Neural cell (in vitro differentiated cells): Measurements from ENCODE around the gene IL18R1. TPM values are rescaled to one million over a fixed set of nuclear protein-coding genes. Genes with fewer than 3 reads are reported as not detected.

ENCODE experiments used
- H2AFZ ChIP-seq: fragments of 200-600, 300-800 bp; sonication (generic), shearing (Covaris generic); 2 replicates; pipeline ENCODE4 v1.6.0; 2014; ENCODE audit warnings: low read depth, mild to moderate bottlenecking, antibody characterized with exemption, low read length, moderate library complexity
- H3F3A ChIP-seq: fragments of 200-600 bp; shearing (Covaris generic); 2 replicates; pipeline ENCODE4 v1.6.1; 2016; ENCODE audit warnings: mild to moderate bottlenecking, moderate library complexity, mixed read lengths, antibody characterized with exemption, low read length; ENCODE audit not compliant: insufficient read depth, poor library complexity, severe bottlenecking
- H3K27ac ChIP-seq: fragments of 200-600, 300-800 bp; sonication (generic), shearing (Covaris generic); 2 replicates; pipeline ENCODE4 v1.5.1; 2014; ENCODE audit warnings: mild to moderate bottlenecking, low read length, moderate library complexity
- H3K27me3 ChIP-seq: fragments of 300-800, 200-600 bp; sonication (generic), shearing (Covaris generic); 2 replicates; pipeline ENCODE4 v1.6.0; 2014; ENCODE audit warnings: mild to moderate bottlenecking, low read depth, low read length, moderate library complexity; ENCODE audit not compliant: insufficient read depth
- H3K36me3 ChIP-seq: fragments of 300-800, 200-600 bp; sonication (generic), shearing (Covaris generic); 2 replicates; pipeline ENCODE4 v1.5.1; 2014; ENCODE audit warnings: mild to moderate bottlenecking, antibody characterized with exemption, low read length, moderate library complexity; ENCODE audit not compliant: insufficient read depth
- H3K4me2 ChIP-seq: fragments of 300-800, 200-600 bp; sonication (generic), shearing (Covaris generic); 2 replicates; pipeline ENCODE4 v1.6.0; 2014; ENCODE audit warnings: mild to moderate bottlenecking, low read length
- H3K4me3 ChIP-seq: fragments of 300-800, 200-600 bp; sonication (generic), shearing (Covaris generic); 2 replicates; pipeline ENCODE4 v1.5.1; 2014; ENCODE audit warnings: mild to moderate bottlenecking, low read length, moderate library complexity
- H3K79me2 ChIP-seq: fragments of 200-600 bp; shearing (Covaris generic); replicated peaks from 2 replicates; pipeline ENCODE4 v1.6.0; 2014; ENCODE audit warnings: mild to moderate bottlenecking, low read length, moderate library complexity; ENCODE audit not compliant: insufficient read depth
- H3K9ac ChIP-seq: fragments of 300-800, 200-600 bp; sonication (generic), shearing (Covaris generic); 2 replicates; pipeline ENCODE4 v1.6.1; 2016; ENCODE audit warnings: mild to moderate bottlenecking, low read length, mixed read lengths
- H3K9me2 ChIP-seq: fragments of 200-600 bp; shearing (Covaris generic); 2 replicates; pipeline ENCODE4 v1.6.1; 2016; ENCODE audit warnings: mild to moderate bottlenecking, low read length, mixed read lengths; ENCODE audit not compliant: insufficient read depth
- H3K9me3 ChIP-seq: fragments of 200-600, 300-800 bp; sonication (generic), shearing (Covaris generic); 2 replicates; pipeline ENCODE4 v1.6.1; 2016; ENCODE audit warnings: mild to moderate bottlenecking, mixed run types, low read length, moderate library complexity, mixed read lengths
- H4K20me1 ChIP-seq: fragments of 200-600 bp; shearing (Covaris generic); 2 replicates; pipeline ENCODE4 v1.6.1; 2016; ENCODE audit warnings: mild to moderate bottlenecking, mixed run types; ENCODE audit not compliant: insufficient read depth
- EP300 ChIP-seq: fragments of 450-650 bp; conservative IDR thresholded peaks from 2 replicates; pipeline ENCODE4 v1.6.1; 2014; ENCODE audit warnings: antibody characterized with exemption, mild to moderate bottlenecking, moderate library complexity; ENCODE audit not compliant: poor library complexity, severe bottlenecking
- EZH2 ChIP-seq: fragments of 200-600, 300-800 bp; shearing (Covaris generic), sonication (generic); IDR thresholded peaks from 2 replicates; pipeline ENCODE4 v1.6.1; 2014; ENCODE audit warnings: antibody characterized with exemption, low read length, borderline replicate concordance, mild to moderate bottlenecking; ENCODE audit not compliant: insufficient read depth, poor library complexity, severe bottlenecking
- MXI1 ChIP-seq: fragments of 450-650 bp; conservative IDR thresholded peaks from 2 replicates; pipeline ENCODE4 v1.6.1; 2014; ENCODE audit warnings: antibody characterized with exemption, mild to moderate bottlenecking; ENCODE audit not compliant: poor library complexity, severe bottlenecking
- POLR2AphosphoS5 ChIP-seq: IDR thresholded peaks from 2 replicates; pipeline ENCODE4 v1.6.1; 2012
- RAD21 ChIP-seq: fragments of 450-650 bp; conservative IDR thresholded peaks from 2 replicates; pipeline ENCODE4 v1.6.1; 2014; ENCODE audit warnings: antibody characterized with exemption, mild to moderate bottlenecking, moderate library complexity
- REST ChIP-seq: IDR thresholded peaks from 2 replicates; pipeline ENCODE4 v1.6.1; 2012; ENCODE audit warnings: borderline replicate concordance
- SMC3 ChIP-seq: fragments of 450-650 bp; conservative IDR thresholded peaks from 2 replicates; pipeline ENCODE4 v1.6.1; 2014; ENCODE audit warnings: antibody characterized with exemption, mild to moderate bottlenecking, moderate library complexity; ENCODE audit not compliant: poor library complexity
- TAF1 ChIP-seq: IDR thresholded peaks from 2 replicates; pipeline ENCODE4 v1.6.1; 2012; ENCODE audit warnings: low read depth
- polyA plus RNA-seq: library from polyadenylated mRNA; depleted of rRNA; stranded (reverse); fragments of >200 nt; gene quantifications from 2 replicates; pipeline ENCODE4 v1.2.3, GENCODE V29; 2014
- TF ChIP-seq, protein P1 (sequence below): fragments of 450-650 bp; IDR thresholded peaks from 2 replicates; pipeline ENCODE4 v1.5.1; 2014; ENCODE audit warnings: antibody characterized with exemption, mild to moderate bottlenecking, moderate library complexity; ENCODE audit not compliant: poor library complexity, severe bottlenecking

Gene IL18R1
- polyA plus RNA-seq, 1 donor from 2014 or later: 0.09 TPM

DNA sequence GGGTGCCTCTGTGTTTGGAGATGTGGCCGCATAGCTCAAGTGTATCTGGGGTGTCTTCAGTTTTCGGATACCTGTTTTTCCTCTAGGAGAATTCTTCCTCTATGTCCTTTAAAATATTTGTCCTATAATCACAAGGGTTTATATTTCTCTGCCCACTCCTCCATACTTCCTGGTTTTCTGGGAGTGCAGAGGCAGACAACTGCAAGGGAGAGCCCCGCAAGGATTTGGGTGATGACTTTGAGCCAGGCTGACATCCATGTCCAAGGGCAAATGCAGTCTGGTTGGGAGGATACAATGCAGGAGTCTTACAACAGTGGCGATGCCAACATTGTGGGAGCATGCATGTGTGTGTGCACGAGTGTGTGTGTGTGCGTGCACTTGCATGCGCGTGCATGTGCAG lies 42.1 kb upstream of the IL18R1 start:
- Histone ChIP-seq H3K4me2 (no peak overlapping the region), H3K9me2 (no peaks in the 10 kb centered on the region), H3K27ac (no peak overlapping the region), H3K36me3 (no peaks in the 10 kb centered on the region), H3K9ac (no peak overlapping the region), H3K4me3 (no peak overlapping the region), H3K27me3 (no peaks in the 10 kb centered on the region), H3K9me3 (no peaks in the 10 kb centered on the region), H3F3A (no peaks in the 10 kb centered on the region), H3K79me2 (no peaks in the 10 kb centered on the region), H2AFZ (no peak overlapping the region), H4K20me1 (no peaks in the 10 kb centered on the region)
- TF ChIP-seq TAF1 (no peak), MXI1 (no peak), POLR2AphosphoS5 (no peak), EZH2 (no peak), RAD21 (no peak), SMC3 (no peak), REST (no peak), EP300 (no peak)
- TF ChIP-seq, protein P1, sequence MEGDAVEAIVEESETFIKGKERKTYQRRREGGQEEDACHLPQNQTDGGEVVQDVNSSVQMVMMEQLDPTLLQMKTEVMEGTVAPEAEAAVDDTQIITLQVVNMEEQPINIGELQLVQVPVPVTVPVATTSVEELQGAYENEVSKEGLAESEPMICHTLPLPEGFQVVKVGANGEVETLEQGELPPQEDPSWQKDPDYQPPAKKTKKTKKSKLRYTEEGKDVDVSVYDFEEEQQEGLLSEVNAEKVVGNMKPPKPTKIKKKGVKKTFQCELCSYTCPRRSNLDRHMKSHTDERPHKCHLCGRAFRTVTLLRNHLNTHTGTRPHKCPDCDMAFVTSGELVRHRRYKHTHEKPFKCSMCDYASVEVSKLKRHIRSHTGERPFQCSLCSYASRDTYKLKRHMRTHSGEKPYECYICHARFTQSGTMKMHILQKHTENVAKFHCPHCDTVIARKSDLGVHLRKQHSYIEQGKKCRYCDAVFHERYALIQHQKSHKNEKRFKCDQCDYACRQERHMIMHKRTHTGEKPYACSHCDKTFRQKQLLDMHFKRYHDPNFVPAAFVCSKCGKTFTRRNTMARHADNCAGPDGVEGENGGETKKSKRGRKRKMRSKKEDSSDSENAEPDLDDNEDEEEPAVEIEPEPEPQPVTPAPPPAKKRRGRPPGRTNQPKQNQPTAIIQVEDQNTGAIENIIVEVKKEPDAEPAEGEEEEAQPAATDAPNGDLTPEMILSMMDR: no peak

DNA sequence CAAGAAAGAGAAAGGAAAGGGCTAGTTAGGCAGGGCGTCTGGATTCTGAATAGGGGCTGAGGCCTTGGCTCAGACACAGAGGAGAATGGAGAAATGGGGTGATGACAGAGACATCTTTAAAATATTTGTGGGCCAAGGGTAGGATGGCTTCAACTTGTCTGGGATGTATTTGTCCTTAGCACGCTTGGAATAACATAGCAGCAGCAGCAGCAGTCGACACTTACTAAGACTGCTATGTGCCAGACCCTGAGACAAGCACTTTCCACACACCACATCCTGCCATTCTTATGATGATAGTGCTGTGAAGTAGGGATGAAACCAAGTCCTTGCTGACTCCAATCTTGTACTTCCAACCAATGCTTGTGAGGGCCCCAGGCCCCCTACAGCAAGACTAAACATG lies 41.6 kb upstream of the IL18R1 start:
- Histone ChIP-seq H3K79me2 (no peaks in the 10 kb centered on the region), H3K4me3 (no peak overlapping the region), H2AFZ (no peak overlapping the region), H3K4me2 (no peak overlapping the region), H3F3A (no peaks in the 10 kb centered on the region), H3K9ac (no peak overlapping the region), H3K9me3 (no peaks in the 10 kb centered on the region), H3K9me2 (no peaks in the 10 kb centered on the region), H3K36me3 (no peaks in the 10 kb centered on the region), H3K27me3 (no peaks in the 10 kb centered on the region), H4K20me1 (no peaks in the 10 kb centered on the region), H3K27ac (no peak overlapping the region)
- TF ChIP-seq EP300 (no peak), REST (no peak), EZH2 (no peak), RAD21 (no peak), MXI1 (no peak), POLR2AphosphoS5 (no peak), TAF1 (no peak), SMC3 (no peak)
- TF ChIP-seq, protein P1: no peak
